Subcutaneous adipose tissue (tissue), 4 donors: ENCODE measurements around the gene PRMT3. TPM values are rescaled to one million over a fixed set of nuclear protein-coding genes. Genes with fewer than 3 reads are reported as not detected.

ENCODE experiments used
- CTCF ChIP-seq: fragments of 450-650 bp; IDR thresholded peaks from one replicate; pipeline ENCODE4 v1.5.1; 2016; ENCODE audit warnings: low read depth, mild to moderate bottlenecking, control low read depth, antibody characterized with exemption, moderate library complexity
- total RNA-seq, 4 donors: library from RNA; depleted of rRNA; stranded (reverse); fragments of >200 nt; gene quantifications; one replicate each; pipeline ENCODE4 v1.1.0, GENCODE V29; 2016

PRMT3 gene
- total RNA-seq, 4 donors from 2014 or later = 13.3 to 18.1 (median 14.9) TPM

GRCh38 chr11:20388096-20389055, 860 bp downstream of the PRMT3 start:
- TF ChIP-seq CTCF = no peak

- TF ChIP-seq CTCF = no peak
Measured at GRCh38 chr11:20397281-20397680, 9.8 kb downstream of the PRMT3 start.

GRCh38 chr11:20399498-20399897, 12.0 kb downstream of the PRMT3 start:
- TF ChIP-seq CTCF = no peak

- no peak for TF ChIP-seq CTCF
Measured at GRCh38 chr11:20403059-20403458, 15.5 kb downstream of the PRMT3 start.

- TF ChIP-seq CTCF = no peak
Measured at GRCh38 chr11:20406484-20406883, 19.0 kb downstream of the PRMT3 start.

GRCh38 chr11:20407344-20407743, 19.8 kb downstream of the PRMT3 start:
- TF ChIP-seq CTCF = no peak

- TF ChIP-seq CTCF = no peak
Measured at GRCh38 chr11:20415432-20415831, 27.9 kb downstream of the PRMT3 start.
